ENCODE data around the gene THSD4. TPM values are rescaled to one million over a fixed set of nuclear protein-coding genes. Genes with fewer than 3 reads are reported as not detected.

Gene THSD4
- total and polyA plus RNA-seq, 2 experiments from 2014 or later = 5.1 to 25.5 TPM

GRCh38 chr15:71708051-71708429 lies 592.8 kb downstream of the THSD4 start:
- Histone ChIP-seq H3K4me1 (ENCODE audit: low read depth) (no peaks in the 10 kb centered on the region), H3K9me3 (ENCODE audit: low read depth) (no peaks in the 10 kb centered on the region), H3K4me3 (no peak overlapping the region), H3K27me3 (no peaks in the 10 kb centered on the region), H3K36me3 (no peaks in the 10 kb centered on the region), H3K27ac (no peak overlapping the region)
- DNase-seq (ENCODE audit: low read depth in 1 of 2, low spot score in 1 of 2) = no peak
- TF ChIP-seq CTCF (IDR thresholded peaks at IDR 0.05; ENCODE audit: low read depth, low read length) = no peak

GRCh38 chr15:71708741-71709140 lies 593.5 kb downstream of the THSD4 start:
- H3K36me3 ChIP-seq = no peaks in the 10 kb centered on the region
- H3K27me3 ChIP-seq = no peaks in the 10 kb centered on the region
- no peaks in the 10 kb centered on the region for H3K4me1 ChIP-seq (ENCODE audit: low read depth)
- H3K27ac ChIP-seq = no peak overlapping the region
- H3K4me3 ChIP-seq = no peak overlapping the region
- no peak for TF ChIP-seq CTCF (IDR thresholded peaks at IDR 0.05; ENCODE audit: low read depth, low read length)
- no peaks in the 10 kb centered on the region for H3K9me3 ChIP-seq (ENCODE audit: low read depth)
- DNase-seq (ENCODE audit: low read depth in 1 of 2, low spot score in 1 of 2) = peak in 1 of 2 donors; percentile 30

- no peak for DNase-seq (ENCODE audit: low read depth in 1 of 2, low spot score in 1 of 2)
- no peaks in the 10 kb centered on the region for H3K27me3 ChIP-seq
- no peaks in the 10 kb centered on the region for H3K4me1 ChIP-seq (ENCODE audit: low read depth)
- no peak overlapping the region for H3K27ac ChIP-seq
- no peaks in the 10 kb centered on the region for H3K36me3 ChIP-seq
- no peaks in the 10 kb centered on the region for H3K9me3 ChIP-seq (ENCODE audit: low read depth)
- H3K4me3 ChIP-seq = no peak overlapping the region
- no peak for TF ChIP-seq CTCF (IDR thresholded peaks at IDR 0.05; ENCODE audit: low read depth, low read length)
Observed at GRCh38 chr15:71709808-71710418, 594.6 kb downstream of the THSD4 start.

GRCh38 chr15:71712182-71712581 lies 596.9 kb downstream of the THSD4 start:
- no peak overlapping the region for H3K4me3 ChIP-seq
- H3K36me3 ChIP-seq = no peaks in the 10 kb centered on the region
- H3K27me3 ChIP-seq = no peaks in the 10 kb centered on the region
- DNase-seq (ENCODE audit: low read depth in 1 of 2, low spot score in 1 of 2) = no peak
- no peak overlapping the region for H3K27ac ChIP-seq
- no peaks in the 10 kb centered on the region for H3K4me1 ChIP-seq (ENCODE audit: low read depth)
- no peak for TF ChIP-seq CTCF (IDR thresholded peaks at IDR 0.05; ENCODE audit: low read depth, low read length)
- no peaks in the 10 kb centered on the region for H3K9me3 ChIP-seq (ENCODE audit: low read depth)

- no peaks in the 10 kb centered on the region for H3K9me3 ChIP-seq (ENCODE audit: low read depth)
- DNase-seq (ENCODE audit: low read depth in 1 of 2, low spot score in 1 of 2) = peak in 1 of 2 donors; percentile 24
- H3K4me1 ChIP-seq (ENCODE audit: low read depth) = no peaks in the 10 kb centered on the region
- no peak for TF ChIP-seq CTCF (IDR thresholded peaks at IDR 0.05; ENCODE audit: low read depth, low read length)
- no peak overlapping the region for H3K27ac ChIP-seq
- no peak overlapping the region for H3K4me3 ChIP-seq
- no peaks in the 10 kb centered on the region for H3K36me3 ChIP-seq
- H3K27me3 ChIP-seq = no peaks in the 10 kb centered on the region
Observed at GRCh38 chr15:71713191-71713809, 598.0 kb downstream of the THSD4 start.

Measured in cardiac muscle cell (in vitro differentiated cells and primary cell).